MCF 10A (cell line): Measurements from ENCODE around the gene BRAT1. TPM values are rescaled to one million over a fixed set of nuclear protein-coding genes. Genes with fewer than 3 reads are reported as not detected.

Experiments used
- Bru-seq: library from RNA; stranded (reverse); fragments of 400-500 nt; gene quantifications from one replicate; lab custom pipeline; 2021; lab: Mats Ljungman, UMichigan
- BruChase-seq, 2 experiments: library from RNA; stranded (reverse); fragments of 400-500 nt; gene quantifications; one replicate each; lab custom pipeline; 2021; lab: Mats Ljungman, UMichigan
- BruUV-seq: library from RNA; stranded (reverse); fragments of 400-500 nt; replicated peaks from 2 replicates; lab custom pipeline; 2021; lab: Mats Ljungman, UMichigan
- CTCF ChIA-PET: fragments of 300-600 bp; sonication (Branson Sonifier 250); formaldehyde crosslinking; extraction: SDS; loops from one replicate; lab custom pipeline; 2021; ENCODE audit warnings: antibody characterized with exemption, inconsistent platforms; lab: Yijun Ruan, JAX
- POLR2A ChIA-PET: fragments of 300-600, 350-650 bp; sonication (Branson Sonifier 250); formaldehyde crosslinking; extraction: SDS; loops from one replicate; lab custom pipeline; 2020; ENCODE audit warnings: antibody characterized with exemption, inconsistent platforms; lab: Yijun Ruan, JAX
- DNase-seq: peaks from one replicate; pipeline ENCODE4 v3.0.0-alpha.2; 2018; ENCODE audit not compliant: unreplicated experiment
- H3K27ac Mint-ChIP-seq: one replicate; pipeline ENCODE4 v1.8.0; 2022; ENCODE audit warnings: mild to moderate bottlenecking, low read depth, mixed read lengths; ENCODE audit not compliant: unreplicated experiment
- H3K27me3 Mint-ChIP-seq: one replicate; pipeline ENCODE4 v1.8.0; 2022; ENCODE audit warnings: mixed read lengths; ENCODE audit not compliant: insufficient read depth, unreplicated experiment
- H3K36me3 Mint-ChIP-seq: one replicate; pipeline ENCODE4 v1.8.0; 2022; ENCODE audit warnings: mild to moderate bottlenecking, moderate library complexity, mixed read lengths; ENCODE audit not compliant: insufficient read depth, unreplicated experiment
- H3K4me1 Mint-ChIP-seq: one replicate; pipeline ENCODE4 v1.8.0; 2022; ENCODE audit warnings: mixed read lengths; ENCODE audit not compliant: insufficient read depth, unreplicated experiment
- H3K4me3 Mint-ChIP-seq: one replicate; pipeline ENCODE4 v1.8.0; 2022; ENCODE audit warnings: mild to moderate bottlenecking, moderate library complexity, mixed read lengths; ENCODE audit not compliant: unreplicated experiment
- H3K9me3 Mint-ChIP-seq: one replicate; pipeline ENCODE4 v1.8.0; 2022; ENCODE audit warnings: mixed read lengths; ENCODE audit not compliant: unreplicated experiment
- CTCF ChIP-seq: fragments of 200-600 bp; IDR thresholded peaks from one replicate; pipeline ENCODE4 v1.8.0; 2022; ENCODE audit warnings: antibody characterized with exemption, mild to moderate bottlenecking; ENCODE audit not compliant: unreplicated experiment
- intact Hi-C: fragments of 100-400 bp; cut with micrococcal nuclease; formaldehyde crosslinking; loops from 2 replicates; pipeline ENCODE4 v1.14.1; 2022
- long read RNA-seq: library from polyadenylated mRNA; stranded (forward); transcript quantifications from one replicate; pipeline ENCODE4 v2.0.0, GENCODE V29; 2022
- total RNA-seq: library from RNA; stranded (reverse); gene quantifications from 2 replicates; pipeline ENCODE4 v1.2.3, GENCODE V29; 2022

BRAT1 gene
- total RNA-seq (15.4 and 18.0 TPM in 2 replicates), Bru-seq, nascent RNA (percentile 48 among the genes with signal in this experiment), BruChase-seq, experiment 1, labeled RNA remaining after a 6-hour chase (percentile 55 among the genes with signal in this experiment), BruChase-seq, experiment 2, labeled RNA remaining after a 2-hour chase (percentile 51 among the genes with signal in this experiment)
- long read RNA-seq, transcript BRAT1-201 (14 exons, 2,915 nt), result major isoform, 56 of 156 reads
- long read RNA-seq, partial matches to known transcripts, result 27 of 156 reads
- long read RNA-seq, other reads (novel, unspliced or antisense), result 73 of 156 reads

GRCh38 chr7:2555121-2556052, at the start of gene BRAT1:
TSS of gene BRAT1 (minus strand) at chr7:2555524. CDS start at chr7:2554431, 1,093 bp downstream.
- POLR2A ChIA-PET, result interaction anchor here (1.0 to 1.4 kb wide), 6 partner anchors 16 to 45 kb away, joined by 3 to 6 read pairs (median 4); no protein-coding TSS in a partner anchor
- Mint-ChIP-seq H3K27ac (peak within 1 kb of the TSS; percentile 94), H3K9me3 (no peaks in the 10 kb centered on the region), H3K27me3 (no peaks in the 10 kb centered on the region), H3K4me1 (peaks cover 11% of the 10 kb centered on the region), H3K36me3 (peaks cover 33% of the 10 kb centered on the region), H3K4me3 (peak within 1 kb of the TSS; percentile 80)
- peak; percentile 58 for TF ChIP-seq CTCF
- intact Hi-C loops, result loop anchor here (2.0 to 5.0 kb wide), 4 partner anchors 33 to 125 kb away; partner anchors contain the start of genes GRIFIN and TTYH3
- peak; percentile 88 for DNase-seq
- CTCF ChIA-PET, result interaction anchor here (1.0 kb wide), 1 partner anchor 86 kb away, joined by 7 read pairs; no protein-coding TSS in a partner anchor
- no TSS peak for BruUV-seq

GRCh38 chr7:2604608-2605174, 49.4 kb upstream of the BRAT1 start:
- Mint-ChIP-seq H3K27ac (no peak overlapping the region), H3K36me3 (peaks cover 34% of the 10 kb centered on the region), H3K27me3 (no peaks in the 10 kb centered on the region), H3K4me3 (no peak overlapping the region), H3K4me1 (peaks cover 14% of the 10 kb centered on the region), H3K9me3 (no peaks in the 10 kb centered on the region)
- TF ChIP-seq CTCF, result no peak
- POLR2A ChIA-PET, result no interaction called here
- BruUV-seq, result no TSS peak
- CTCF ChIA-PET, result interaction anchor here (1.6 kb wide), 1 partner anchor 154 kb away, joined by 3 read pairs; no protein-coding TSS in a partner anchor
- intact Hi-C loops, result no loop called here
- no peak for DNase-seq

GRCh38 chr7:2603044-2603965, 48.0 kb upstream of the BRAT1 start:
- BruUV-seq, result no TSS peak
- Mint-ChIP-seq H3K27ac (no peak overlapping the region), H3K4me3 (no peak overlapping the region), H3K36me3 (peaks cover 46% of the 10 kb centered on the region), H3K9me3 (no peaks in the 10 kb centered on the region), H3K27me3 (no peaks in the 10 kb centered on the region), H3K4me1 (peaks cover 14% of the 10 kb centered on the region)
- TF ChIP-seq CTCF, result no peak
- intact Hi-C loops, result no loop called here
- ChIA-PET POLR2A (interaction anchor here (1.0 kb wide), 1 partner anchor 11 kb away, joined by 3 read pairs; no protein-coding TSS in a partner anchor), CTCF (interaction anchor here (0.7 to 0.9 kb wide), 2 partner anchors 9 to 28 kb away, joined by 4 read pairs; no protein-coding TSS in a partner anchor)
- no peak for DNase-seq
